Measurements from ENCODE around the gene PDE9A.
"Not testable (repeated sequence)": the region's sequence is repeated elsewhere in the genome, so short reads cannot be mapped to it uniquely, and the experiment has no call there.

Gene PDE9A

GRCh38 chr21:42624936-42625335 is 28.5 kb upstream of the PDE9A start:
- DNase-seq = no peak

DNA sequence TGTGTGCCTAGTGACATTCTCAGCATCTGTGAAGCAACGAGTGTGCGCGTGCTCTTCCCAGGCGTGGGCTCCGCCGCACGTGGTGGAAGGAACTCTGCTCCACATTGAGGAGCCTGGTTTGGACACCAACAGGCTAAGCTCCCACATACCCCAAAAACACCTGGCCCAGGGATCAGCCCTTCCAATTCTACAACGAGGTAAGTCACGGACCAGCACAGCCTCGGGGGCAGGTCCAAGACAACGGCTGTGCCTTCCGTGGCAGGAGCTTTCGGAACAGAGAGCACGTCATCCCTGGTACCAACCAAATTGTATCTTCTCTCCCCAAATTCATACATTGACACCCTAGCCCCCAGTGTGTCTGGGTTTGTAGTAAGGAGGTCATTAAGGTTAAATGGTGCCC is 27.2 kb upstream of the PDE9A start:
- no peak for DNase-seq

GRCh38 chr21:42627527-42628289 is 25.7 kb upstream of the PDE9A start:
- DNase-seq = no peak

GRCh38 chr21:42628466-42629061 is 24.9 kb upstream of the PDE9A start:
- DNase-seq = not testable (repeated sequence)

DNA sequence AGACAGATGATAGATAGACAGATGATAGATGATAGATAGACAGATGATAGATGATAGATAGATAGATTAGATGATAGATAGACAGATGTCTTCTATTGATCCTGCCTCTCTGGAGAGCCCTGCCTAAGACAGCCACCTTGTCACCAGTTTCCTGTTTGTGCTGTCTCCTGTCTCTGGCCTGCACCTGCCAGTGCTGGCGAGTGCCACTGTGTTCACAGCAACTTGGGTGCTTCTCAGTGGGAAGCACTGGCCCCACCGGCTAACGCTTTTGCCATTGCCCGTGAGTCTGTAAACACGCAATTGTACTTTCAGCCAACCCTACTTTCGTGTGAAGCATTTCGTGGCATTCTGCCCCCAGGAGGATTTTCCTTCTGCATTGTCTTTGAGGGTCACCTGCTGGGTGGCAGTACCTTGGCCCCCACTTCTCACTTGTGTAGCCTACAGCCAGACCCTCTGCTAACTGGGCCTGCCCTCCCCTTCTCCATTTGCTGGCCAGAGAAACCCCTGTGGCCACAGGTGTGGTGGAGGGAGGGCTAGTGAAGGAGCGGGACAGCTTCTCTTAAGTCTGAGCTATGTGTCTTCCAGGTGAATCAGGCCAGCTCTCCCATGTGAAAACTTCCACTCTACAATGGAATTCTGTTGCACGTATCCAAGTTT is 23.4 kb upstream of the PDE9A start:
- DNase-seq = no peak

DNA sequence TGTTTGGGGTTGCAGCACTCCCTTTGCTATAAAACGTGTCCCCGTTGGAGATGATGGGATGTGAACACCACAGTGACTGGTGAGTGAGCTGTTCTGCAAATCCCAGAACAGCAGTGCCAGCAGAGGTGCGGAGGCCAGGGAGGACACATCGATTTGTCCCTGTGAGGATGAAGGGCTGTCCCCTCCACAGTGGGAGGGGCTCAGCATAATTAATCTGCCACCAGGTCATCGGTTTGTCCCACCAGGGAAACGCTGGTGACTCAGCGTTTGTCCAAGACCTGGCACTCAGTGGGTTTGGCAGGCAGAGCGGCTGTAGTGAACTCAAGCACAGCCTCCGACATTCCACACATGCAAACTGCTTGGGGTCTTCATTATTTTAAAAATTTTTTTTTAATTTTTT is 22.8 kb upstream of the PDE9A start:
- no peak for DNase-seq

- no peak for DNase-seq
Measured at GRCh38 chr21:42631142-42631541, 22.3 kb upstream of the PDE9A start.

- no peak for DNase-seq
Measured at GRCh38 chr21:42632336-42632751, 21.1 kb upstream of the PDE9A start.

DNA sequence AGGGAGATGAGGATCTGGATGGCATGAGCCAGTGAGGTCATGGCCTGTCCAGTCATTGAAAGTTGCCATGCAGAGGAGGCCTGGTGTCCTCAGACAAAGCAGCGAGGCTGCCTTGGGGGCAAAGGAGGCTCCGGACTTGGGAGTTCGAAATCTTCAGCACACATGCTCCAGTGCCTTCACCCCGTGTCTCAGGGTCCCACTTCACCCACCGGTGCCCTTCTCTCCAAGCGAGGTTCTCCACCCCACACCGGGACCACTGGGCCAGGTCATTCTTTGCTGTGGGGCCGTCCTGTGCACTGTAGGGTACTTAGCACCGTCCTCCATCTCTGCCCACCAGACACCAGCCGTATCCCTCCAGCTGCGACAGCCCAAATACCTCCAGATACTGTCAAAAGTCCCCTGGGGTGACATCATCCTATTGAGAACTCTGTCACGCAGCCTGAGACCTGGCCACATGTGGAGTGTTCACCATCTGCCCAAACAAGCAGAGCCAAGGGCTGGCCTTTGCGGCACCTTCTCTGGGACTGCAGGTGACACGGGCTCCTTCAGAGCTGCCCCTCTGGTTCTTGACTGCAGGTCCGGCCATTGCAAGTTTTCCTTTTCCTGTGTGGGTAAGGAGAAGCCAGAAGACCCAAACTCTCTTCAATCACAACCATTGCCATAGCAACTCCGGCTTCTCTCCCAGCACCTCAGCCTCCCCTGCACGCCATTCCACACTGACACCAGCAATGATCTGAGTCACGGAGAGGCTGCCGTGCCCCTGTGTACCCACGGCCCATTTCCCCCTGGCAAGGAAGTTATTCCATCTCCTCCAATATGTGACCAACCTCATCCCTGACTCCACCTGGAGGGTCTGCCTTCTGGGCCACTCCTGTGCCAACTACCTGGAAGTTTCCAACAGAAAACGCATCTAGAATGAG is 20.4 kb upstream of the PDE9A start:
- no peak for DNase-seq

DNA sequence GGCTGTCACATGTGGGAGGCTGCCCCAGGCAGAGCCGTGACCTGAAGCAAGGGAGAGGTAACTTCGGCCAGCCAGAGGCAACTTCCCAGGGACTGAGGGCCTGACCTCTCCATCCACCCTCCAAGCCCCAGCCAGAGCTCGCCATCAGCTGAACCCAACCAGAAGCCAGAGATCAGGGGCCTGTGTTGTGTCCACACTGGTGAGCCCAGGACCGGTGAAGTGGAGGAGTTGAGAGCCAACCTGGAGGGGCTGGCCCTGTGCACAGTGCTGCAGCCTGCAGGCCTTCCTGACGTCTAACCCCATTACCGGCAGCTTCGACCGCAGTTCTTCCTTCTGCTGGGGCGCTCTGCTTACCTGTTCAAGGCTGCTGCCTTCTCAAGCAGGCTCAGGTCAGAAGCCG is 19.6 kb upstream of the PDE9A start:
- no peak for DNase-seq

DNA sequence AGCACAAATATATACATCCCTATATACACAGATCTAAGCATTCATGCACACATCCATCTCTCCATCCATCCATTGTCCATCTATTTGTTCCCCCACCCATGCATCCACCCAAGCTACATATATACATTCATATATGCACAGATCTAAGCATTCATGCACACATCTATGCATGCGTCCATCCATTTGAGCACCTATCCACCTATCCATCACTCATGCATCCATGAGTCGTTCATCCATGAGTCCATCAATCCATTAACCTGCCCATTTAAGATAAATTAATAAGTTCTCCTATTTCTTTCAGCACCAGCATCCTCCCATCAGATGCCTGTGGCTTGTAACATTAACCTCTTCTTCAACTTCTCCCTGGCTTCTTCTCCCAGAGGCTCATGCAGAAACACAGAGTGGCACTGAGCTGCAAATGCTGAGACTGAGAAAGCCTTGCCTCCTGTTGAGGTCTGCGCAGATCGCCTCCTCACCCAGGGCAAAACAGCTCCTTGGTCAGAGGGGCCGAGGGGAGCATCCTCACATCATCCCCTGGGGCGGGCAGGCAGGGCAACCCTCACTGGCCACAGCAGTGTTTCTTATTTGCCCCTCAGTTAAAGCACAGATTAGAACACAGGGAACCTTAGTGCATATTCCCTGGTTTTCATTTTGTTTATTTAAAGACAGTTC is 17.4 kb upstream of the PDE9A start:
- DNase-seq = no peak

- no peak for DNase-seq
Measured at GRCh38 chr21:42636520-42637266, 16.7 kb upstream of the PDE9A start.

GRCh38 chr21:42637267-42638041 is 16.0 kb upstream of the PDE9A start:
- DNase-seq = peak; percentile 62

DNA sequence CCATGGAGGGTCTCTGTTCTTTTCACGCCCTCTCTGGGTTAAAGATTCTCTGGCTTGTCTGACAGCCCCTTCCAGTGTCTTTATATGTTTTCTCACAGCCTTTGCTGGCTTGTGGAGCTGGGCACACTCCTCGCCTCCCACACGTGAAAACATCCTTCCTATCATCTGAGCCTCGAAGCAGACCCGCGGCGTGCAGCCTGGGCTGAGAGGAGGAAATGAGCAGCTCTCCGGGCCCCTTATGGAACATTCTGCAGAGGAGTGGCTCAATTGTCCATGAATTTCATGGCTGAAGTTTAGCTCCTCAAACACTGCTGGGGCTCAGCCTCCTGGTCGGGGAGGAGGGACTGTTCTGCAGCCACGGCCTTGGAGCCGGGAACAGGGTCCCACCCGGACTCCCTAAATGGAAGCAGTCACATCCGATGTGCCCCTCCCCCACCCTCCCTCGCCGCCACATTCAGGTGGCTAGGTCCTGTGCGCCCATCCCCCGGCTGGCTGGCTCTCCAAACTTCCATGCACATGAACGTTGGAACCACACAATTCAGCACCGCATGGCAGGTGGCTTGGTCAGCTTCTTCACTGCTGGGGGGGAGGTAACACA is 15.1 kb upstream of the PDE9A start:
- DNase-seq = no peak

DNA sequence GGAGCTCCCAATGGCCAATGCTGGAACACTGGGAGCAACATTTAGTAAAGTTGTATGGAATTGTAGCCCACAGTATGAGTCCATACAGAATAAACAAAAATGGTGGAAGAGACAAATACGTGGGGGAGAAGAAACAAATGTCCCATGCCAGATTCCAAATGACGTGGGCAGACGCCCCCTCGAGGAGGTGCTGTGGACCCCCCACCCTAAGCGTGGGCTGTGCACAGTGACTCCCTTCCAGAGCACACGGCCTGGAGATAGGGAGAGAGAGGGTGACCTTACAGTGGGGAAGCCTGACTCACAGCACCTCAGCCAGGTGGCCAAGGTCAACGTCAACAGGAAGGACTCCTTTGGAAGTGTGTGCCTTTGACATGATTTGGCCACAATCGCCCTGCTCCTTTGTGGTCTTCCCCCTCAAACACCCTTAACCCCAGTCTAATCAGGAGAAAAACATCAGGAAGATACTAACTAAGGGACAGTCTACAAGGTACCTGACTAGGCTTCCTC is 13.7 kb upstream of the PDE9A start:
- DNase-seq = no peak

- no peak for DNase-seq
Measured at GRCh38 chr21:42640486-42640885, 12.9 kb upstream of the PDE9A start.

- peak; percentile 59 for DNase-seq
Measured at GRCh38 chr21:42641311-42642218, 11.9 kb upstream of the PDE9A start.

DNA sequence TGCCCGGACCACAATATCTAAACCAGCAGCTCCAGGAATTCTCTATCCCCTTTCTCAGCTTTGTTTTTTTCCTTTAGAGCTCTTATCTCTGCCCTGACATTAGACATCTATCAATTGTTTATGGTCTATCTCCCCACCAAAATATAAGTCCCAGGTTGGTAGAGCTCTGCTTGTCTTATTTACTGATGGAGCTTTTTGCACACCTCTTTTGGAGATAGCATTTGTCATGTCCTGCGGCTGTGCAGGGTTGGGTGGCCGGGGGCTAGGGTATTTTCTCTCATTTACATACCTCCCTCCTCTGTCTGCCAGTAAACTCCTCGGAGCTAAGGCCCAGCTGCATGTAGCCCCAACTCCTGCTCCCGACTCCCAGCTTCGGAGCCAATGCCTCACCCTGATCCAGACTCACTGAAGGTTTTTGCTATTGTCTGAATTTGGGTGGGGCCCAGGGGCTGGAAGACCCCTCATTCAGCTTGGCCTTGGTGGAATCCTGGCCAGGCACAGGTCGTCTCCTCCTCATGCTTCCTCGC is 11.1 kb upstream of the PDE9A start:
- no peak for DNase-seq

All from retina (tissue), 1 donor.